HFFc6 (cell line): ENCODE results near the gene UQCR11. TPM values are rescaled to one million over a fixed set of nuclear protein-coding genes. Genes with fewer than 3 reads are reported as not detected.

Experiments used
- DNase-seq: peaks from one replicate; pipeline ENCODE4 v3.0.0-alpha.2; 2018
- H3K27ac Mint-ChIP-seq: 2 replicates; pipeline ENCODE4 v1.8.0; 2020; ENCODE audit warnings: mild to moderate bottlenecking, mixed read lengths
- H3K27me3 Mint-ChIP-seq: 2 replicates; pipeline ENCODE4 v1.8.0; 2021; ENCODE audit warnings: mild to moderate bottlenecking, moderate library complexity, mixed read lengths; ENCODE audit not compliant: insufficient read depth
- H3K36me3 Mint-ChIP-seq: 2 replicates; pipeline ENCODE4 v1.8.0; 2021; ENCODE audit warnings: low read depth, mixed read lengths
- H3K4me1 Mint-ChIP-seq: 2 replicates; pipeline ENCODE4 v1.8.0; 2020; ENCODE audit warnings: low read depth, mixed read lengths
- H3K4me3 Mint-ChIP-seq: 2 replicates; pipeline ENCODE4 v1.8.0; 2020; ENCODE audit warnings: mild to moderate bottlenecking, moderate library complexity, mixed read lengths
- H3K9me3 Mint-ChIP-seq: 2 replicates; pipeline ENCODE4 v1.8.0; 2020; ENCODE audit warnings: mild to moderate bottlenecking, mixed read lengths
- CTCF ChIP-seq: fragments of 200-600 bp; sonication (generic); IDR thresholded peaks from 2 replicates; pipeline ENCODE4 v1.5.0; 2021; ENCODE audit warnings: antibody characterized with exemption, mild to moderate bottlenecking
- total RNA-seq, 6 experiments: library from RNA; stranded (reverse); fragmentation: NEBNext Ultra II Directional; extraction: Animal tissue kit (Norgen Biotek cat#: 25700); gene quantifications; 2 replicates in 1 of 6; 3 replicates in 5 of 6; pipeline ENCODE4 v1.2.3, GENCODE V29; 2021

Gene UQCR11
- total RNA-seq, 6 experiments from 2014 or later: 178 to 319 (median 252) TPM

- DNase-seq: no peak
- peaks cover 9% of the 10 kb centered on the region for H3K4me1 Mint-ChIP-seq
- peak overlapping the region; percentile 82 for H3K27ac Mint-ChIP-seq
Observed at GRCh38 chr19:1651568-1652291, 46.5 kb upstream of the UQCR11 start.

GRCh38 chr19:1650650-1651567 is 45.6 kb upstream of the UQCR11 start:
- peak overlapping the region; percentile 82 for H3K27ac Mint-ChIP-seq
- DNase-seq: no peak
- H3K27me3 Mint-ChIP-seq: peaks cover 2% of the 10 kb centered on the region
- H3K9me3 Mint-ChIP-seq: no peaks in the 10 kb centered on the region
- H3K4me1 Mint-ChIP-seq: peaks cover 9% of the 10 kb centered on the region
- no peaks in the 10 kb centered on the region for H3K36me3 Mint-ChIP-seq
- peak overlapping the region; percentile 91 for H3K4me3 Mint-ChIP-seq
- TF ChIP-seq CTCF: 0 out of 2 replicates have a peak, but pooled peaks have one; percentile 17

More at GRCh38 chr19:1651568-1652291, 46.5 kb upstream of the UQCR11 start:
- peak overlapping the region; percentile 91 for H3K4me3 Mint-ChIP-seq
- no peaks in the 10 kb centered on the region for H3K36me3 Mint-ChIP-seq
- peaks cover 2% of the 10 kb centered on the region for H3K27me3 Mint-ChIP-seq
- H3K9me3 Mint-ChIP-seq: no peaks in the 10 kb centered on the region
- TF ChIP-seq CTCF: no peak; the same call in 1 of the 2 replicates

GRCh38 chr19:1649706-1650649 is 44.7 kb upstream of the UQCR11 start:
- no peak for TF ChIP-seq CTCF
- Mint-ChIP-seq H3K9me3 (no peaks in the 10 kb centered on the region), H3K27me3 (peaks cover 2% of the 10 kb centered on the region), H3K4me1 (peaks cover 9% of the 10 kb centered on the region), H3K4me3 (peak overlapping the region; percentile 91), H3K36me3 (no peaks in the 10 kb centered on the region), H3K27ac (peak overlapping the region; percentile 75)
- no peak for DNase-seq

- no peak for DNase-seq
- Mint-ChIP-seq H3K36me3 (no peaks in the 10 kb centered on the region), H3K4me3 (no peak overlapping the region), H3K27ac (no peak overlapping the region), H3K27me3 (peaks cover 2% of the 10 kb centered on the region), H3K4me1 (peaks cover 9% of the 10 kb centered on the region), H3K9me3 (no peaks in the 10 kb centered on the region)
- no peak for TF ChIP-seq CTCF
Observed at GRCh38 chr19:1648920-1649541, 43.8 kb upstream of the UQCR11 start.
